SW 1271 (cell line): ENCODE data around the gene CLEC1B.
"Not testable (repeated sequence)": the region's sequence is repeated elsewhere in the genome, so short reads cannot be mapped to it uniquely, and the experiment has no call there.

Source experiments
- DNase-seq, 2 experiments: peaks; one replicate each; lab custom pipeline; 2025; lab: John Stamatoyannopoulos, UW

The CLEC1B gene

DNA sequence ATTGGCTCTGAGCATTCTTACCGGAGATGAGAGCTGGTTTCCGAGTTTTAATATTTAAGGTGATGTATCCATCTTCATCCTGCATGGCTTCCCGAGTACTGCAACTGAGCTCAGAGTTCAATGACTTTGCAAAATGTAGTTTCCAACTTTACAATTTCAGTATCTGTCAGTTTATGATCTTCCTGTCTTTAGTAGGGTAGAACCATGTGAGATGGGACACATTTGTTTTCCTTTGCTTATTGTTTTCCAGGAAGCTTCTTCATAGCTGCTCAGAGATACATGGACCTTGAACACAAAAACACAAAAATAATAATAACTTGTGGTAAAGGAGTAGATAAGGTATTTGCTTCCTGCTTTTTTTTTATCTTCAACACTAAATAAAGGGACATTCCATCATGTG is at the start of gene CLEC1B:
Gene CLEC1B (minus strand): TSS at position 106 of the 400 bp plus-strand sequence. CDS start 21 bp downstream, at position 85.
- DNase-seq, result no peak

DNA sequence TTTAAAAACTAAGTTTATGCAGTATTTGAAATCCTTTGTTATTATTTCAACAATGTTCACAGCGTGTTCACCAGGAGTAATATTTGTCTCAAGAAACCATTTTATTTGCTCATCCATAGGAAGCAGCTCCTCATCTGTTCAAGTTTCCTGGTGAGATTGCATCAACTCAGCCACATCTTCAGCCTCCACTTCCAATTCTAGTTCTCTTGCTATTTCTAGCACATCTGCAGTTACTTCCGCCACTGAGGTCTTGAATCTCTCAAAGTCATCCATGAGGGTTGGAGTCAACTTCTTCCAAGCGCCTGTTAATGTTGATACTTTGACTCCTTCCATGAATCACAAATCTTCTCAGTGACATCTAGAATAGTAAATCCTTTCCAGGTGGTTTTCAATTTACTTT is 49.6 kb upstream of the CLEC1B start:
- no peak for DNase-seq

DNA sequence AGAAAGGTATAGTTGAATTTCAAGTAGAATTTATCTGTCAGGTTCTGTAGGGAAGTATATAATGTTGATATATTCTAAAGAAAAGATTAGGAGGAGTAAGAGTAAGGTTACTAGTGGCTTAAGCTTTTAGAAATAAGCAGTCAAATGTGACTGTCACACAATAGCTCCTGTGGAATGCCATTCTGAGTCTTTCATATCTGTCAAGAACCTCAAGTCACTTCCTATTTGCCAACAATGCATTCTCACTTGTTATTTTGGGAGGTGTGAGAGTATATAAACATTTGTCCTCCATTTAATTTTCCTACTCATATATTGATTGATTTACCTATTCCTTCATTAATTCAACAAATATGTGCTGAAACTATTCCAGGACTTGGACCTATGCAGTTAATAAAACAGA is 43.2 kb upstream of the CLEC1B start:
- DNase-seq, result no peak

DNA sequence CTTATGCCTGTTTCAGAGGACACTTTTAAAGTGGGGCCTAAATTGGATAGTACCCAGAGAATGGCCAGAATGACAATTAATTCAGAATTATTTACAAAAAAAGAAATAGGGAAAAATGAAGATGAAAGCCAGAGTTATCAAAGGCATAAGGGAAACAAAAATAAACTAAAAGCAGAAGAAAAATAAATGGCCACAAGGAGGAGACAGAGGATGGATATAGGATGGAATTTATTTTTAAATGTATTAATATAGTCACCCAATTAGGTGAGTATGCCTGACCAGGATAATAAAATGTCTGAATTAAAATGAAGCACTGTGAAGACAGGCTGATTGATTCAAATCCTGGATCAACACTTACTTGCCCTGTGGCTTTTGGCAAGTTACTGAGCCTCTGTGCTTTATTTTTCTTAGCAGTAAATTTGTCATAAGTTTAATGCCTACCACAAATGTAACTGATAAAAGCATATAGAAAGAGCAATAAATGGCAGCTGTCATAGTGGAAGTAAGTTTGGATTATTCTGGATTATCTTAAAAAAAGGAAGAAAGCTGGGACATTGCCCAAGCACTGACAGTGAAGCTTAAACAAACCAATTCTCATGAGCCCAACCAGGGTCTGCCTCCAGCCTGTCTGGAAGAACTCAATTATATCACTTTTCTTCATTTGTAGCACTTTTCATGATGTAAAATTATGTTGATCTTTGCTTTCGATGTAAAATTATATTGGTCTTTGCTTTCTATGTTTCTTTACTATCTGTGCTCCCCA is 35.0 kb upstream of the CLEC1B start:
- DNase-seq, result peak in 1 of 2 experiments; percentile 56

DNA sequence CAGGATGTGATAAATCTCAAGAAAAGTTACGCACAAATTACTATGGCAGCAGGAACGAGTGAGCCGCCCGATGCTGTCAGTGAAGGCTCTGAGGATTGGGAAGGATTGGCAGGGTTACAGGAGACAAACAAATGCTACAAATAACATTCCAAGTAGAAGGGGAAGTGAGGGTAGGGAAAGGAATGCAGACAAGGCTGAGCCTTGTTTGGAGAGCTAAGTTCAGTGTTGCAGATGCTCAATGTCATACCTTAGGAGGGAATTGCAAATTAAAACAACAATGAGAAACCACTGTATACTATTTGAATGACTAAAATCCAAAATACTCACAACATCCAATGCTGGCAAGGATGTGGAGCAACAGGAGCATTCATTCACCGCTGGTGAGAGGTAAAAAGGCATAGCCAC is 32.9 kb upstream of the CLEC1B start:
- DNase-seq, result peak; percentile 89 to 94

DNA sequence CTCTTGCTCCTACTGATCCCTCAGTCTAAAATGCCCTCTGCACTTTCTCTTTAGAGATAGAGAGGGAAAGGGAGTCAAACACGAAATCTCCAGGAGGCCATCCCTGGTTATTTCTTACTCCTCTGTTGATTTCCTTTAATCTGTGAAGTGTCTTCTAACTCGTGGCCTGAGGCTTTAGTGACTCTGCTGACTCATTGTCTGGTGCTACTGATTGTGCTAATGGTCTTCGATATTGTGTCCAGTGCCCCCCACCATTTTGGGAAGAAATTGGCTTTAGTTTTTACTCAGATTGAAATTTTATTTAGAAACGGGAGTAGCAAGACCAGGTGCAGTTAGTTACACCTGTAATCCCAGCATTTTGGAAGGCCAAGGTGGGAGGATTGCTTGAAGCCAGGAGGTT is 32.4 kb upstream of the CLEC1B start:
- peak; percentile 26 to 72 for DNase-seq

DNA sequence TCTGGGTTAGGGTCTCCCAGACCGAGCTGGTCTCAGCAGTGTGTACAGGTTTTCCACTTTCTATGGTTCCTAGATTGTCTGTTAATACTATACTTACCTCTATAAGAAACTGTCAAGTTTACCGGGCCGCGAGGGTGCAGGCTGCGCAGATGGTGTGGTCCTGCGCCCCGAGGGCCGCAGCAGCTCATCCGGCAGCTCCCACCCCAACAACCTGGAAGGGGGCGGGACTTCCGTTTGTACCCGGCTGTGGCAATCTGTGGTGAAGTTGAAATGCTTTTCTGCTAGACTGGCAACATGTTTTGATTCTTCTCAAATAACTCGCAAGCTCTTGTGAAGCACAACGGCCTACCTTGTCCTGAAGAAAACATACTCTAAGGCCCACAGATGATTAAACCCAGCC is 31.5 kb upstream of the CLEC1B start, which contains the start of gene CLEC9A:
Gene CLEC9A (plus strand): TSS at position 237 of the 400 bp plus-strand sequence. CDS start 22,006 bp downstream, outside the sequence.
- DNase-seq, result no peak

DNA sequence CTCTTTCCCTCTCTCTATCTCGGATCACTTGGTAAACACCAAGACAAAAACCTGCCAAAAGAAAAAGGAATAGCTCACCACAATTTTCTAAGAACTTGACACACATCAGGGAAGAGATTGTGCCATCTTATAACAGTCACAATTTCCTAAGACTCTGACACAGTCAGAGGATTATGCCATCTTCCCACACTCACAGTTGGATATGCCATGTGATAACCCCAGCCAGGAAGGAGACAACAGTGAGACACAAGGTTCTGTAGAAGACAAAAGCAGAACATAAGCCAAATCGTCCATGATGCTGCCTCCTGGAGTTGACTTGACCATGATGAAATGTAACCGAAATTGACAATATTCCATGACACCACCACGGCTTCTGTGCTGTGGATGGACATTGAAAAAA is 28.8 kb upstream of the CLEC1B start:
- peak in 1 of 2 experiments; percentile 34 for DNase-seq

DNA sequence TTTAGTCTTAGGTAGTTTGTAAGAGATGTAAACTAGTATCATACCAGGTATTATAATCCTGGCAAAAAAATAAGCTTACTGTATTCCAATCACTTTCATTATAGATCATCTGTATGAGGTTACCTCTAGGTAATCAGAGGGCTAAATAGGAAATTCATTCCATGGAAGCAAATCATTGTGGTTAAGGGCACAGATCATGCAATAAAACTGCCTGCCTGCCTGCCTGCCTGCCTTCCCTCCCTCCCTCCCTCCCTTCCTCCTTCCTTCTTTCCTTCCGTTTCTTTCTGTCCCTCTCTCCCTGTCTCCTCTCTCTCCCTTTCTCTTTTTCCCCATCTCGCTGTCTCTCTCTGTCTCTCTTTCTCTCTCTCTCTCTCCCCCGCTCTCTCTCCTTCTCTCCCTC is 28.4 kb upstream of the CLEC1B start:
- DNase-seq, result peak in 1 of 2 experiments; percentile 25

DNA sequence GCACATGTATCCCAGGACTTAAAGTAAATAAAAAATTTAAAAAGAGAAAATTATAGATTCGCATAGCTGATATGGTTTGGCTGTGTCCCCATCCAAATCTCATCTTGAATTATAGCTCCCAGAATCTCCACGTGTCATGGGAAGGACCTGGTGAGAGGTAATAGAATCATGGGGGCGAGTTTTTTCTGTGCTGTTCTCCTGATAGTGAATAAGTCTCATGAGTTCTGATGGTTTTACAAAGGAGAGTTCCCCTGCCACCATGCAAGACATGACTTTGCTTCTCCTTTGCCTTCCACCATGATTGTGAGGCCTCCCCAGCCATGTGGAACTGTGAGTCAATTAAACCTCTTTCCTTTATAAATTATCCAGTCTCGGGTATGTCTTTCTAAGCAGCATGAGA is 27.7 kb upstream of the CLEC1B start:
- DNase-seq, result not testable (repeated sequence)

DNA sequence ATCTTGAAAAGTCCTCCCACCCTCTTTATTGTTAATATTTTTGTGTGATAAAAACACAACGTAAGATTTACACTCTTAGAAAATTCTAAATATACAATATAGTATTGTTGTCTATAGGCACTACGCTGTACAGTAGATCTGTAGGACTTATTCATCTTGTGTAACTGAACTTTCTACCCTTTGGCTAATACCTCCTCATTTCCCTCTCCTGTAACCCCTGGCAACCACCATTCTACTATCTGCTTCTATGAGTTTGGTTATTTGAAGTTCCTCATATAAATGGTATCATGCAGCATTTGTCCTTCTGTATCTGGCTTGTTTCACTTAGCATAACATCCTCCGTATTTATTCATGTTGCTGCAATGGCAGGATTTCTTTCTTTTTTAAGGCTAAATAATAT is 26.3 kb upstream of the CLEC1B start:
- DNase-seq, result no peak

DNA sequence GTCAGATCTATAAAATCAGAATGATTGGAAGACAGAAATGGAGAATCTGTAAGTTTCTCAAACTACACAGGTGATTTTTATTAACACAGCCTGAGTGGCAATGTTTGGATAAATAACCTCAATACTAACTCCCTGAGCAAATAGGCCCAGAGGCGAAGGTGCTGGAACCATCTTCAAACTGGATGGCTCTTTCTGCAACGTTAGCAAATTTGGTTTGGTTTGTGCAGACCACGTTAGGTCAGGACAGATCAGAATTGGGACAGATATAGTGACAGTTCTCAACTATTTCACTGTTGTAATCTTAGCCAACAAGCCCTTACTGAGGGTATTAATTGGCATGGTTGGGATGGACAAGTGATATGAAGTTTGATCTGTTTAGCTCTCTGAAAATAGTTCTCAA is 22.4 kb upstream of the CLEC1B start:
- no peak for DNase-seq

DNA sequence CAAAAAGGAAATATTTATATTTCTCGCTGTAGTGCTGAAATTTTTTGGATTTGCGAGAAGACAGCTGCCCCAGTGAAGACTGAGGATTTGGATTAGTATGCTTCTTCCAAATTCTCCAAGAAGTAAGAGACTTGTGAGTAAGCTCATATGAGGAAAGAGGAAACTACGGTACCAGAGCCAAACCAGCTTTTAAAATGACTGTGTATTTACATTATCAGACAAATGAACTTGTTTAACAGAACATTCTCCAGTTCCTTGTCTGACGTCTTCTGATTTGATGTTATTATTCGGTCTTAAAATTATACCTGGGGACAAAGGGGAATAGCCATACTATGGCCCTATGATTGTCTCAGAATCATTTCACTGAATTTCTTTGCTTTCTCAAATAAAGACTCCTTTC is 19.5 kb upstream of the CLEC1B start:
- DNase-seq, result no peak

DNA sequence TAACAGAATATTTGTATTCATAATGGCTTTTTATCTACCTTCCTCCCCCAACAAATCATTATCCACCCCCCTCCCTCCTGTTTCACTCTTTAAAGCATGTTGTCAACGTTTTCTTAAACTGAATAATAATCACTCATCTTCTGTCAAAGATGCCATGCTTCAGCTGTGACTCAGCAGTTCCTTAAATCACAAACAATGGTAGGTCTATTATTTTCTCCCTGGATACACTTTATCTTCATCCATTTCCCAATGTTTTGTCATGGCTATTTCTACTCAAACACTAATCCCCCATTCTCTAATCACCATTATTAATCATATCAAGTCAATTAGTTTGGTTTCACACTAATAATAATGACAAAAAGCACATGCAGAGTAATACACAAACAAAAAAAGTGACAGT is 18.0 kb upstream of the CLEC1B start:
- peak in 1 of 2 experiments; percentile 53 for DNase-seq

DNA sequence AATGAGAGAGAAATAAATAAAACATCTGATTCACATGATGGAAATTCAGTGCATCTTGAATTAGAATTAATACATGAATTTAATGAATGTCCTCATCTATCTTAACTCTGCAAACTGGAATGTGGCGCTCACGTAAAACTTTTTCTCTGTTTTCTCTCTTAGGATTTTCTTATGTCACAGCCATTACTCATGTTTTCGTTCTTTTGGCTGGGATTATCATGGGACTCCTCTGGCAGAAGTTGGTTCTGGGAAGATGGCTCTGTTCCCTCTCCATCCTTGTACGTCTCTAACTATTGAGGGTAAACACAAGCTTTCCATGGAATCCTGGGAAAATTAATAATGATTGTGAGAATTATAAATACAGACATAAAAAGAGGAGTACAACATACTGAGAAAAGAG is 16.5 kb upstream of the CLEC1B start:
- DNase-seq, result no peak

DNA sequence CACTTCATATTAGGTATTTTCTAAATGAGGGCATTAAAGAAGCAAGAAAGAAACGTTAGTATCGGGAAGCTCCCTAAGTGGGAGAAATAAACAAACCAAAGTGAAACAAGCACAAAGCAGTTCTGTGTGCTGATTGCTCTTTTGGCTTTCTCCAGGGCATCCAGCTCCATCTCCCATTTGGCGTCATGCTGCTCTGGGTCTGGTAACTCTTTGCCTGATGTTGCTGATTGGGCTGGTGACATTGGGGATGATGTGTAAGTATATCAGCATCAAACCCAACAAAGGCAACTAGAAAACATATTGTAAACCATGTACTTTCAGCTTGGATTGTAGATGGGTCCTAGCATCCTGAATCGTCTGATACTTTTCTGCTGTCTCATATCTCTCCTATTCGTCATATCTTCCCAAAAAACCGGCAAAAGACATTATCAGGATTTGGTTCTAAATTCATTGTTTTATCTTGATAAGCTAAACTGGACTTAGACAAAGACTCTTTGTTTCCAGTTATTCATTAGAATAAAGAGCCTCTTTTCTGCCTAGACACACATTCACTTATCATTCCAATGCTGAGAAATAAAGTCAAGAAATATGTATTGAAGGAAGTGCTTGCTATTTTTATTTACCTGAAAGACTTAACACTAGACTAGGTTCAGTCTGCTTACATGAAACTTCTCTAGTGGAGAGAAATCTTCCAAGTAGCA is 13.9 kb upstream of the CLEC1B start:
- DNase-seq, result no peak

DNA sequence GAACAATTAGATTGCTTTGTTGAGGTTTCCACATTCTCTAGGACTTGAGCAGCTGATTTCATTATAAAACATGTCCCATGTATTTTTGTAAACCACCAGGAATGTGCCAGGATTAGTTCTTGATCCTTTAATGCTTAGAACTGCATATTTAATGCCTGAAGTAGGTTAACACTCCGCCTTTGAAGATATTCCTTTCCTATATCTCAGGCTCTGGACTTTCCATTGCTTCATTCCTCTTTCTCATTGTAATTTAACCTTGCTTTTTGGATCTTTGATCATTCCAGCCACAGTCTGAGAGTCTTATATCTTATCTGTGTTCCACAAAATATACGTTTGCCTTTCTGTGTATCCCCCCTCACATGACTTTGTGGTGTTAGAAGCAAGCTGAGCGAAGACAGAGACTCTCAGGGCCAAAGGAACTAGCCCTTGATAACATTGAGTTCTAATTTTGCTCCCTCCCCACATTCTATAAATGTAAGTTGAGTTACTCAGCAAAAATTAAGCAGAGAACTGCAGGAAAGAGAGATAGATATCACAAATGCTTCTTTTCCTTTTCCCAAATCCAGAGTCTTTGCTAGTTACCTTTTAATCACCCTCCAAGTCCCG is 2.4 kb upstream of the CLEC1B start:
- no peak for DNase-seq

DNA sequence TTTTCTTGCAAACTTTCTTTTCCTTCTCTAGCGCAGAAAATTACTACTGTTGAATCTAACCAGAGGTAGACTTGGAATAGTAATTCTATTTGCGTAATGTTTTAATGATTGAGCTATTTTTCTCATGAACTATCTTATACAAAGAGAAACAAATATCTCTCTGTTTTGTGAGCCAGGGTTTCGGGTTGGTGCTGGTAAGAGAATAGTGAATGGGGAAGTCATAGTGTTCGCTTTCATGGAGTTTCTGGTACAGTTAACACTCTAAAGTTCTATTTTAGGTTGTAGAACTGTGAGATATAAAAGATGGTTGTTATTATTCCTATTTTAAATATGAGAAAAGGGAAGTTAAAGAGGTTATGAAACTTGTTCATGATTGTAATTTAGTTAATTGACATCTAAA is 6.6 kb downstream of the CLEC1B start:
- no peak for DNase-seq

DNA sequence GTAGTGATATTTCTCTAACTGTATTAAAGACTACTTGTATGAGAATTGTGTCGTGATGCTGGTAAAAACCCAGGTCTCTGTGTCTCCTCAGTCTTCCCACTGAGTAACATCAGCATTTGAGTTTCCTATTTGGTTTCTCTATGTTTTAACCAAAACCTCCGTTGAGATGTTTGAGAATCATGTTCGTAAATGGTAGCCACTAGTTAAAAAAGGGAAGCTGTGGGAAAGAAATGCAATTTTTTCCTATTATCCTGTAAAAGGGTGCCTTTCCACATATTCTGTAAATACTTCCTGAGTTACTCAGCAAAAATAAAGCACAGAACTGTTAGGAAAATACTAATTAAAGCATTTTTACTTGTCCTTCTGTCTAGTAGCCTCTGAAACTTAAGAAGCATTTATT is 7.0 kb downstream of the CLEC1B start:
- DNase-seq, result no peak

DNA sequence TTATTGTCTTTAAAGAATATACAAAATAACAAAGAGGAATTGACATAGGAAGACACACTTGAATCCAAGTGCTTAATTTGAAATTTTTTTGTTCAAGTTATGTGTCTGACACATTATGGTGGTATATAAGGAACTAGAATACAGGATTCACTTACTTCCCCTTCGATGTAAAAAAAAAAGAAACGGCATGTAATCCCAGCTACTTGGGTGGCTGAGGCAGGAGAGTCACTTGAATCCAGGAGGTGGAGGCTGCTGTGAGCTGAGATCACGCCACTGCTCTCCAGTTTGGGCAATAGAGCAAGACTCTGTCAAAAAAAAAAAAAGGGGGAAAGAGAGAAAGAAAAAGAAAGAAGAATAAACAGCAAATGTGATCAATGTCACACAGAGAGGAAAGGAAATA is 18.8 kb downstream of the CLEC1B start:
- DNase-seq, result no peak

DNA sequence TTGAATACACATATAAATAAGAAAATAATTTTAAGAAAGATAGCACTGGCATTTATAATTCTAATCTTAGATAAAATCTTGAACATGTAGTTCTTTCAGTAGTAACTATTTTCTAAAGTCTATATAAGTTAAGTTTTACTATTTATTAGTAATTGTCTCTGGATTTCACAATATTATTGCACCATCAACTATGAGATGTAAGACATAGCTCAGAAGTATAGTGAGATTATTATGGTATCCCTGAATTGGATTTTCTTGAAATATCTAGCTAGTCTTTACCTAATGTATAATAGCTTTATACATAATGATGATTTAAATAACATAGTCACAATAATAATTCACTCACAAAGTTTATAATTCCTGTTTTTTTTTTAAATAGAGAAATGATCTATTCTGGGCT is 21.0 kb downstream of the CLEC1B start:
- DNase-seq, result no peak

DNA sequence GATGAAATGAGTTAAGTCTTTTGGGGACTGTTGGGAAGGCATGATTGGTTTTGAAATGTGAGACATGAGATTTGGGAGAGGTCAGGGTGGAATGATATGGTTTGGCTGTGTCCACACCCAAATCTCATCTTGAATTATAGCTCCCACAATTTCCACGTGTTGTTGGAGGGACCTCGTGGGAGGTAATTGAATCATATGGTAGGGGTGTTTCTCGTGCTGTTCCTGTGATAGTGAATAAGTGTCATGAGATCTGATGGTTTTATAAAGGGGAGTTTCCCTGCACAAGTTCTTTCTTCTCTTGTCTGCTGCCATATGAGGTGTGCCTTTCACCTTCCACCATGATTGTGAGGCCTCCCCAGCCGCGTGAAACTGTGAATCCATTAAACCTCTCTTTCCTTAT is 22.3 kb downstream of the CLEC1B start:
- not testable (repeated sequence) for DNase-seq

DNA sequence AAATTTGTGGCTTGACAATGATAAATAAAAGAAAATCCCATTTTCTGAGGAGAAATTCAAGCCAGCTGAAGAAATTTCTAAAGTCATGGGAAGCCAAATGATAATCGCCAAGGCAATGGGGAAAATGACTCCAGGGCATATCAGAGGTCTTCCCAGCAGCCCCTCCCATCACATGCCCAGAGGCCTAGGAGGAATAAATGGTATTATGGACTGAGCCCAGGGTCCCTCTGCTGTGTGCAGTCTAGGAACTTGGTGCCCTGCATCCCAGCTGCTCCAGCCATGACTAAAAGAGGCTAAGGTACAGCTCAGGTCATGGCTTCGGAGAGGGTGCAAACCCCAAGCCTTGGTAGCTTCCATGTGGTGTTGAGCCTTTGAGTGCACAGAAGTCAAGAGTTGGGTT is 23.3 kb downstream of the CLEC1B start:
- no peak for DNase-seq
